Measurements from ENCODE around the gene TOR3A. TPM values are rescaled to one million over a fixed set of nuclear protein-coding genes. Genes with fewer than 3 reads are reported as not detected.
A peak's percentile ranks its signal among the peaks of the same experiment; 100 is the strongest.

TOR3A gene
- total and polyA plus RNA-seq, 10 of the 15 experiments (the other 5 are each of a cell fraction or from before 2014, with no cell fraction given) = 8.6 to 87.9 (median 46.3) TPM

DNA sequence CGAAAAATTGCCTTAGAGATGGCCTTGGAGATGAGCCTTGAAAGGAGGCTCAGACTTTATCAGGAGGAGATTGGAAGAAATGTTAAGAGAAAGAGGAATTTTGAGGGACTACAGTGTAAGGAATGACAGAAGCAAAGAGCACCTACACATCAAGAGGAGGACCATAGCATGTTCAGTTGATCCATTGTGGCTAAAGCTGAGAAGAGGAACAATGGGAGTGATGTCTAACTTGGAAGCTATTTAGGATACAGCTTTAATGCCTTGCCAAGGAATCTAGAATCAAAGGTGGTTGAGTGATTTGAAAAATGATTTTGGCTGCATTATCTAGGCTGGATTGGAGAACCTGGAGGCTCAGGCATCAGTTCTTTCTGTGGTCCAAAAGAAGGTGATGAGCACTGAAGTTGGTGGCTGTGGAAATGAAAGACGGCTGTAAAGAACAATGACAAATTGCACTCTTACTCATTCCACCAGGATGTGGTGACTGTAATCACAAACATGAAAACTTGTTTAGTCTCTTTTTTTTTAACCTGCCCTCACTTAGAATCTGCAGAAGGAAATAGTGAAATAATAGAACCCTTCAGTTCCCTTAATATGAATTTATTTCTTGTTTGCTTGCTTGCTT is 44.9 kb upstream of the TOR3A start:
- BruUV-seq (replicated peaks) = no TSS peak
- Histone ChIP-seq H2AFZ (ENCODE audit: control insufficient read depth, low read depth, low read length) (no peak overlapping the region), H3K4me3 (no peak overlapping the region), H3K36me3 (ENCODE audit: control insufficient read depth in 2 of 2, insufficient read depth in 2 of 2, low read length in 1 of 2) (no peaks in the 10 kb centered on the region), H3K27me3 (replicated peaks in 1 of 2; ENCODE audit: control insufficient read depth in 2 of 2, insufficient read depth in 2 of 2, low read length in 1 of 2) (no peaks in the 10 kb centered on the region), H3K4me2 (ENCODE audit: control insufficient read depth, insufficient read depth) (peak overlapping the region; percentile 78), H3K79me2 (ENCODE audit: control insufficient read depth, insufficient read depth, low read length) (peaks cover 49% of the 10 kb centered on the region), H3K4me1 (ENCODE audit: control insufficient read depth, insufficient read depth, low read length) (peaks cover 54% of the 10 kb centered on the region), H3K9me3 (replicated peaks; ENCODE audit: control insufficient read depth, insufficient read depth, low read length) (no peaks in the 10 kb centered on the region), H3K27ac (ENCODE audit: control insufficient read depth, insufficient read depth) (peak overlapping the region; percentile 13; the same call in 1 of the 2 replicates), H4K20me1 (ENCODE audit: control insufficient read depth, insufficient read depth) (no peaks in the 10 kb centered on the region), H3K9ac (ENCODE audit: control insufficient read depth, insufficient read depth, low read length) (no peak overlapping the region)
- ChIA-PET SMC1A (ENCODE audit: uncharacterized antibody, unreplicated experiment) (interaction anchor here (1.0 to 1.6 kb wide), 3 partner anchors 11 to 30 kb away, joined by 3 to 4 read pairs (median 3); no protein-coding TSS in a partner anchor), POLR2A (interaction anchor here (0.5 to 0.7 kb wide), 2 partner anchors 46 to 446 kb away, joined by 3 to 5 read pairs; no protein-coding TSS in a partner anchor), RAD21 (ENCODE audit: unreplicated experiment) (interaction anchor here (1.0 to 1.3 kb wide), 2 partner anchors 10 to 44 kb away, joined by 4 to 5 read pairs; no protein-coding TSS in a partner anchor), CTCF (interaction anchor here (1.9 kb wide), 1 partner anchor 44 kb away, joined by 5 read pairs; the partner anchor contains the start of gene TOR3A)
- 45% methylated on average over 2 of the region's 2 CpGs for WGBS (ENCODE audit: insufficient coverage, insufficient replicate concordance, low lambda C conversion rate, missing lambda C conversion rate)
- ATAC-seq (peak; percentile 63), DNase-seq (ENCODE audit: low read depth, low spot score) (peak; percentile 43), FAIRE-seq (peak; percentile 82)
- intact Hi-C loops (cut with micrococcal nuclease; ENCODE audit: unreplicated experiment) (no loop called here), in situ Hi-C loops (cut with MboI) (no loop called here)
- no peak for TF ChIP-seq RAD21 (IDR thresholded peaks at IDR 0.05; ENCODE audit: insufficient read depth, low read depth, low read length)
- peak; percentile 55; the same call in 1 of the 2 replicates for TF ChIP-seq IRF4 (IDR thresholded peaks at IDR 0.05; ENCODE audit: low read depth, low read length)
- TF ChIP-seq RB1 (IDR thresholded peaks at IDR 0.05; ENCODE audit: borderline replicate concordance) = no peak
- TF ChIP-seq SIN3A (IDR thresholded peaks at IDR 0.05; ENCODE audit: low read depth, low read length) = no peak
- no peak for TF ChIP-seq GATAD2B (conservative IDR thresholded peaks at IDR 0.05; ENCODE audit: low read depth)
- TF ChIP-seq, protein P1, sequence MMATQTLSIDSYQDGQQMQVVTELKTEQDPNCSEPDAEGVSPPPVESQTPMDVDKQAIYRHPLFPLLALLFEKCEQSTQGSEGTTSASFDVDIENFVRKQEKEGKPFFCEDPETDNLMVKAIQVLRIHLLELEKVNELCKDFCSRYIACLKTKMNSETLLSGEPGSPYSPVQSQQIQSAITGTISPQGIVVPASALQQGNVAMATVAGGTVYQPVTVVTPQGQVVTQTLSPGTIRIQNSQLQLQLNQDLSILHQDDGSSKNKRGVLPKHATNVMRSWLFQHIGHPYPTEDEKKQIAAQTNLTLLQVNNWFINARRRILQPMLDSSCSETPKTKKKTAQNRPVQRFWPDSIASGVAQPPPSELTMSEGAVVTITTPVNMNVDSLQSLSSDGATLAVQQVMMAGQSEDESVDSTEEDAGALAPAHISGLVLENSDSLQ (IDR thresholded peaks at IDR 0.05) = peak; percentile 69
- TF ChIP-seq, protein P2, sequence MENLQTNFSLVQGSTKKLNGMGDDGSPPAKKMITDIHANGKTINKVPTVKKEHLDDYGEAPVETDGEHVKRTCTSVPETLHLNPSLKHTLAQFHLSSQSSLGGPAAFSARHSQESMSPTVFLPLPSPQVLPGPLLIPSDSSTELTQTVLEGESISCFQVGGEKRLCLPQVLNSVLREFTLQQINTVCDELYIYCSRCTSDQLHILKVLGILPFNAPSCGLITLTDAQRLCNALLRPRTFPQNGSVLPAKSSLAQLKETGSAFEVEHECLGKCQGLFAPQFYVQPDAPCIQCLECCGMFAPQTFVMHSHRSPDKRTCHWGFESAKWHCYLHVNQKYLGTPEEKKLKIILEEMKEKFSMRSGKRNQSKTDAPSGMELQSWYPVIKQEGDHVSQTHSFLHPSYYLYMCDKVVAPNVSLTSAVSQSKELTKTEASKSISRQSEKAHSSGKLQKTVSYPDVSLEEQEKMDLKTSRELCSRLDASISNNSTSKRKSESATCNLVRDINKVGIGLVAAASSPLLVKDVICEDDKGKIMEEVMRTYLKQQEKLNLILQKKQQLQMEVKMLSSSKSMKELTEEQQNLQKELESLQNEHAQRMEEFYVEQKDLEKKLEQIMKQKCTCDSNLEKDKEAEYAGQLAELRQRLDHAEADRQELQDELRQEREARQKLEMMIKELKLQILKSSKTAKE (IDR thresholded peaks at IDR 0.05; ENCODE audit: low read depth, poor library complexity, severe bottlenecking) = peak; percentile 54
- peak; percentile 61 to 68 for TF ChIP-seq IKZF2 (IDR thresholded peaks at IDR 0.05)
- TF ChIP-seq TCF12 (IDR thresholded peaks at IDR 0.05; ENCODE audit: low read depth, low read length) = no peak
- no peak for TF ChIP-seq TCF3 (IDR thresholded peaks at IDR 0.05; ENCODE audit: borderline replicate concordance, insufficient read depth, low read depth, low read length)
- 0 out of 2 replicates have a peak, but pooled peaks have one; percentile 28 for TF ChIP-seq MEF2A (IDR thresholded peaks at IDR 0.05; ENCODE audit: insufficient read depth, low read depth, low read length)
- TF ChIP-seq BHLHE40 (IDR thresholded peaks at IDR 0.05; ENCODE audit: borderline replicate concordance in 1 of 2, low read depth in 2 of 2, low read length in 1 of 2) = no peak
- no peak for TF ChIP-seq TBL1XR1 (IDR thresholded peaks at IDR 0.05; ENCODE audit: low read depth, low read length)
- TF ChIP-seq TARDBP (IDR thresholded peaks at IDR 0.05; ENCODE audit: borderline replicate concordance) = no peak
- TF ChIP-seq ETV6 (conservative IDR thresholded peaks at IDR 0.05 in 1 of 2, IDR thresholded peaks at IDR 0.05 in 1 of 2; ENCODE audit: borderline replicate concordance in 1 of 2, low read depth in 1 of 2) = peak in 1 of 2 experiments; percentile 62; a peak in 1 of 4 replicates
- peak; percentile 85 for TF ChIP-seq RUNX3 (IDR thresholded peaks at IDR 0.05; ENCODE audit: low read length)
- no peak for TF ChIP-seq ZNF274 (IDR thresholded peaks at IDR 0.05; ENCODE audit: insufficient read depth, insufficient read length)
- TF ChIP-seq NR2C2 (IDR thresholded peaks at IDR 0.05; ENCODE audit: borderline replicate concordance, control insufficient read depth, insufficient read length, low read depth) = no peak
- TF ChIP-seq, protein P3, sequence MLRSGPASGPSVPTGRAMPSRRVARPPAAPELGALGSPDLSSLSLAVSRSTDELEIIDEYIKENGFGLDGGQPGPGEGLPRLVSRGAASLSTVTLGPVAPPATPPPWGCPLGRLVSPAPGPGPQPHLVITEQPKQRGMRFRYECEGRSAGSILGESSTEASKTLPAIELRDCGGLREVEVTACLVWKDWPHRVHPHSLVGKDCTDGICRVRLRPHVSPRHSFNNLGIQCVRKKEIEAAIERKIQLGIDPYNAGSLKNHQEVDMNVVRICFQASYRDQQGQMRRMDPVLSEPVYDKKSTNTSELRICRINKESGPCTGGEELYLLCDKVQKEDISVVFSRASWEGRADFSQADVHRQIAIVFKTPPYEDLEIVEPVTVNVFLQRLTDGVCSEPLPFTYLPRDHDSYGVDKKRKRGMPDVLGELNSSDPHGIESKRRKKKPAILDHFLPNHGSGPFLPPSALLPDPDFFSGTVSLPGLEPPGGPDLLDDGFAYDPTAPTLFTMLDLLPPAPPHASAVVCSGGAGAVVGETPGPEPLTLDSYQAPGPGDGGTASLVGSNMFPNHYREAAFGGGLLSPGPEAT (IDR thresholded peaks at IDR 0.05; ENCODE audit: low read depth) = 0 out of 2 replicates have a peak, but pooled peaks have one; percentile 30
